ENCODE data around the gene SHISA2. TPM values are rescaled to one million over a fixed set of nuclear protein-coding genes. Genes with fewer than 3 reads are reported as not detected.

Gene SHISA2
- polyA plus RNA-seq, 3 donors: 0.09 to 0.67 (median 0.62) TPM

DNA sequence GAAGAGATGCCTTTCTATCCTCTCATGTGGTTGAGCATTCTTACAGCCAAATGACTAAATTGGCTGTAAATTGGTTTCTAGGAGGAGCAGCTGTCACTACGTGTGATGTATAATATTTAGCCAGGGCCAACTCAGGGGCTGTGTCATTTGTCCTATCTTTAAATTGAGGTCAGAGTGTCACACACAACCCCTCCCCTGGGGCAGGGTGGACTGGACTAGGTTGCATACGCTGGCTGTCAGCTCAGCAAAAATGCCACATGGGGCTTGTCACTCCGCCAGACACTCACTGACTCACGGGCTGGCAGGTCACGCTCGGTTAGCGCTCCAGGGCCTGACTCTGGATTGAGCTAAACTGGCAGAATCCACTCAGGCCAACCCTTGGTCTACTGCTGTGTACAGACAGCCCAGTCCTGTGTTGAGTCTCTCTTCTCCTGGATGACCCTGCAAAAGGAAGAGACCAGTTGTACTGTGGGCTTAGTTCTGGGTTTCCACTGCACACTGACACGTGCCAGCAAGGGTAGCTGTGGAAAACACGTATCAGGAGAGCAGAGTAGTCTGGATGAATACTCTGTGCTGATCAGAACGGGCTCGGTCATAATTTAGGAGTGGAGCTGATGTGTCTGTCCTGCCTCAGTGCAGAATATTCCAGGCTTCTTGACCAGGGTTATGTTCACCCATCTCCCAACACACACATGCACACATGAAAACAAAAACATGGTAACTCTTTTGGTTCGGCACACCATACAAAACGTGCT lies 29.1 kb downstream of the SHISA2 start:
- no peak overlapping the region for H3K27ac ChIP-seq (ENCODE audit: low read depth, low read length)
- 60 to 73% (median 67%) methylated on average over 13 of the region's 13 CpGs for WGBS, 3 donors

DNA sequence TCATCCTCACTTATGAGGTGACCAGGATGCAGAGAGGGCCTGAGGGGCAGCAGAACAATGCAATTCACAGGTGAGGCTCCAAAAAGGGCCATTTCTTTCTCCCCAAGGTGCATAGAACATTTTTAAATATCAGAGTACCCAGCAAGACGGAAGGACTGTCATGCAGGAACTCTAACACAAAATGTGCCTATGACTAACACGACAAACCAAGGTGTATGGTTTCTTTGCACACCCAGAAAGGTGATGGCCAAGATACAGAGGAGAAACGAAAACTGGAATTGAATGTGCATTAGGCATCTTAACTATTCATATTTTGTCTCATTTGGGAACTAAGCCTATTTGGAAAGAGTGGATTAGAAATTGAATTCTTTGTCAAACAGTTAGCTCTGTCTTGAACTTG lies 29.9 kb downstream of the SHISA2 start:
- H3K27ac ChIP-seq (ENCODE audit: low read depth, low read length): no peak overlapping the region
- 85 to 89% (median 87%) methylated on average over 3 of the region's 3 CpGs for WGBS, 3 donors

DNA sequence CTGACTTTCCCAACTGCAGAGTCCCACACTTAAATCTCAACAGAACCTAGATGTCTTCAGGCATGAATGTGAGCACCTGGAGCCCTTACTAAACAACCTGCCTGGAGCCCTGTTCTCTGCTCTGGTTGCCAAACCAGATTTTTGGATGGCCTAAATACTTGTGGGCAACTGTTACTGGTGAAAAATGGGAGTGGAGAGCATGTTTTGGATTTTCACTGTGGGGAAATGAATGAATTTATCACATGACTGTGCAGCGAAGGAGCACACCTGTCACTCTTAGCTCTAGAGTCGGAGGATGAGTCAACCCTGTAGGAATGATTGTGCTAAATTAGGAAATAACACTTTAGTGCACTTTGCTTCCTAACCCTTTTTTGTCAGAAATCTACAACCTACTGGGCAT lies 30.3 kb downstream of the SHISA2 start:
- H3K27ac ChIP-seq (ENCODE audit: low read depth, low read length): no peak overlapping the region
- WGBS, 3 donors: 77 to 89% (median 82%) methylated on average over 2 of the region's 2 CpGs

DNA sequence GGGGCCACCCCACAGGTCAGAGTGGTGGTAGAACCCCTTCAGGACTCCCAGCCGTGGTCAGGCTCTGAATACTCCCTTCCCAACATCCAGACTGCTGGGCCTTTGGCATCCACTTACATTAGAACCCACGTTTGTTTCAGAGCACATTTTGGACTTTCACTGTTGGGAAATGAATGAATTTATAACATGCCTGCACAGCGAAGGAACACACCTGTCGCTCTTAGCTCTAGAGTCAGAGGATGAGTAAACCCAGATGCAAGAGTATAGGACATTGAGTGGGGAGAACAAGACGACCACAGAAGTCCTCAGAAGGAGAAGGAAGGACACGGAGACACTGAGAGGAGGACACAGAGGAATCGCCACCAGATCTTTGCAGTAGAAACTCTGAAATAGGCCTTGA lies 30.9 kb downstream of the SHISA2 start:
- H3K27ac ChIP-seq (ENCODE audit: low read depth, low read length): no peak overlapping the region
- 82 to 89% (median 86%) methylated on average over 7 of the region's 7 CpGs for WGBS, 3 donors

DNA sequence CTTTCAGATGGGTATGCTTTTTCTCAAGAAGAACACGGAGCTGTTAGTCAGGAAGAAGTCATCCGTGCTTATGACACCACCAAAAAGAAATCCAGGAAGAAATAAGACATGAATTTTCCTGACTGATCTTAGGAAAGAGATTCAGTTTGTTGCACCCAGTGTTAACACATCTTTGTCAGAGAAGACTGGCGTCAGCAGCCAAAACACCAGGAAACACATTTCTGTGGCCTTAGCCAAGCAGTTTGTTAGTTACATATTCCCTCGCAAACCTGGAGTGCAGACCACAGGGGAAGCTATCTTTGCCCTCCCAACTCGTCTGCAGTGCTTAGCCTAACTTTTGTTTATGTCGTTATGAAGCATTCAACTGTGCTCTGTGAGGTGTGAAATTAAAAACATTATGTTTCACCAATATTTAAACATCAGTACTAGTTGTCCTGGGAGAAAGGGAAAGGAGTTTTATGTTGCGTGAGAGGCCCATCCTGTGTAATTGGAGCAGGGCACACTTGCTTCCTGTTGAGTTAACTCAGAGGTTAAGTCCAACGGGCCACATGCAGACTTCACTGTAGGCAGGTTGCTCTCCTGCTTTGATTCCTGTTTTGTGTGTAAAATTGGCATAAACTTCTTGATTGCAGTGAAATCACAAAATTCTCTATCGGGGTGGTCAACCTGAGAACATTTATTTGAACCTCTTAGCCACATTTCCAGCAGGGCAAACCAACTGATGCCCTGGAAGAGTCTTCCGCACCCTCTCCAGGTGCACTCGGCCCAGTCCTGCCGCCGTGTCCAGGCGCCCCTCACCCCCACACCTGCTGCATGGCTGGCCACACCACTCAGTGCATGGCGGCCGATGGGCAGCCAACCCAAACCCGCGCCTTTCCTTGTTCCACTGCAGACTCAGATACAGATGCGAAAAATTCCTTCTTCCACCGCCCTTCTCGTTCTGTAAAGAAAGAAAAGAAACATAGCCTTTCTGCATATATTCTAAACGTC lies 31.6 kb downstream of the SHISA2 start:
- WGBS, 3 donors: 68 to 79% (median 68%) methylated on average over 22 of the region's 22 CpGs
- H3K27ac ChIP-seq (ENCODE audit: low read depth, low read length): no peak overlapping the region

DNA sequence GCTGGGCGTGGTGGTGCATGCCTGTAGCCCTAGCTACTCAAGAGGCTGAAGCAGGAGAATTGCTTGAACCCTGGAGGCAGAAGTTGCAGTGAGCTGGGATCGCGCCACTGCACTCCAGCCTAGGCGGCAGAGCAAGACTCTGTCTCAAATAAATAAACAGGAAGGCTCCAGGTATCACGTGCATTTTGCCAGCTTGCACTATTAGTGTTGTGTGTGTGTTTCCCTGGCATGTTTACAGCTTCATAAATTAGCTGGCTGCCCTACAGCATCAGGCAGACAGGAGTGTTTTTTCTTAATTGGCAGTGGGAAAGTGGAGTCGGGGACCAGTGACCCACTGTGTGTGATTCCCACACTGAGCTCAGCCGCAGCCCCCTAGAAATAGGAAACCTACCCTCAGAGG lies 32.6 kb downstream of the SHISA2 start:
- H3K27ac ChIP-seq (ENCODE audit: low read depth, low read length): no peak overlapping the region
- 78 to 85% (median 79%) methylated on average over 7 of the region's 7 CpGs for WGBS, 3 donors

DNA sequence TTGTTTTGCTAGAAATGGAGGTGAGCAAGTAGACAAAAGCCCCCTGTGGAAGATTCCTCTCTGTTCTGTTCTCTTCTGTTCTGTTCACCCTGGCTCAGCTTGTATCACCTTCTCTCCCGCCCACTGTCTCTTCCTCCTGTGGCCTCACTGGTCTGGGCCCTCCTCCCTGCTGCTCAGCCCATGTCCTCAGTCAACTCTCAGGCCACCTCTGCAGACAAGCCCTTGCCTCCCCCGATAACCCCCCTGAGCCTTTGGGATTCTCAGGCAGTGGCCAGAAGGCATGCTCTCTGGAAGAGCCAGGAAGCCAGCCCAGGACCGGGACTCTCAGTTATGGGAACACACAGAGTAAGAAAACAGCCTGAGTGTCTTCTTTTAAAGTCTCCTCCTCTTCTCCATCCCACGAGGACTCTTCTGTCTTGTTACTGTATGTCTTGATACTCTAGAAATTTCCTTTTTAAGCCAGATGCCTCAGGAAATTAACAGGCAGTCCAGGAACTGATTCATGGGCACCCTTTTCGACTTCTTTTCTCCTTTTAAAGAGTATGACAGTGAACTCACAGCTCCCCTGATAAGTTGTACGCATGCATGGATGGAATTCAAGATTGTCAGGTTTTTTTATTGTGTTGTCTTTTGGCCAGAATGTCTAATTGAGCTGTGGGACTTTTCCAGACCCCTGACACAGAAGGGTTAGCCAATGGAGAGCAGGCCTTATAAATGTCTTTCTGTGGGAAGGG lies 33.7 kb downstream of the SHISA2 start:
- no peak overlapping the region for H3K27ac ChIP-seq (ENCODE audit: low read depth, low read length)

DNA sequence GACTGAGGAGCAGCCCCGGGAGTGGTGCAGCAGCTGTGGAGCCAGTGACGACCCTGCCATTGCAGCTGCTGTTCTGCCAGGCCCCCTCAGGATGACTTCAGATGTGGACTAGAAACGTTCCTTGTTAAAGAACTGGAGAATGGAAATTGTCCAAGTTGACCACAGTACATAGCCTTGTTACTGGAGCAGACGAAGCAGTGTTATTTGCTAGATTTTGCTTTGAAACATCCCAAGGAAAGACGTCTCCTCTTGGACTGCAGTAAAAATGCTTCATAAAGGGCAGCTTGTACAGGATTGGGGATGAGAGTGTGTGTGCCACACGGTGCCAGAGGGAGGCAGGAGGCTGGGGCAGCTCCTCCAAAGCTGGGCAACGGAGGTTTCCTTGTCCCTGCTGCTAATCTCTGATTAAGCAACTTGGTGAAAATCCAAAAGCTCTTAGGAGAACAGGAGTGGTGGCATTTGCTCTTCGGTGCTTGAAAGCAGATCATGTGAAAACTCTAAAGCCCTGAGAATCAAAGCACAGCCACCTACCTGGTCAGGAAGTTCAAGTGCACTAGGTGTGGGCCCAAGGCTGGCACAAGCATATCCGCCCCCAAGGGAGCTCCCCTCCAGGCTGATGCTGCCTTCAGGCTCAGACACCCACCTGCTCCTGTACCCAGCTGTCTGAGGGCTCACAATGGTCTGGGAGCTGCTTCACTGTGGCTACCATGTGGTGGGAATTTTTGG lies 34.5 kb downstream of the SHISA2 start:
- 55 to 74% (median 60%) methylated on average over 9 of the region's 9 CpGs for WGBS, 3 donors
- no peak overlapping the region for H3K27ac ChIP-seq (ENCODE audit: low read depth, low read length)

More for the DNA sequence above, 33.7 kb downstream of the SHISA2 start:
- 48 to 74% (median 59%) methylated on average over 6 of the region's 6 CpGs for WGBS, 3 donors

DNA sequence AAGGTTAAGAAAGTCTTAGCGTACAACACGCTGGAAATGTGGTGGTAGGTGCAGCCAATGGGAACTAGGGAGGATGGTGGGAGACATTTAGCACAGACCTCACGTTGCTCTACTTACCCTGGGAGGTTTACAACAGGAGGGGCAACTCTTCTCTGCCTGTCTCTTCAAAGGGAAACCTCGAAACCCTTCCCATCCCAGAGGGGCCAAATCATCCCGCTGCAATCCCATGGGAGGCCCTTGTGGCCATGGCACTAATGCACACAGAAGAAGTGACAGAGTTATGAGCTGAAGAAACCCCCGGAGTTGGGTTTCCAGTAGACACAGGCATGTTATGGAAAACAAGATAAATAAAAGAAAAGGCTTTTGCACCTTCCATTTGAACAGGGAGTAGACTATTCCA lies 35.6 kb downstream of the SHISA2 start:
- WGBS, 3 donors: 83 to 93% (median 86%) methylated on average over 6 of the region's 6 CpGs
- H3K27ac ChIP-seq (ENCODE audit: low read depth, low read length): no peak overlapping the region

DNA sequence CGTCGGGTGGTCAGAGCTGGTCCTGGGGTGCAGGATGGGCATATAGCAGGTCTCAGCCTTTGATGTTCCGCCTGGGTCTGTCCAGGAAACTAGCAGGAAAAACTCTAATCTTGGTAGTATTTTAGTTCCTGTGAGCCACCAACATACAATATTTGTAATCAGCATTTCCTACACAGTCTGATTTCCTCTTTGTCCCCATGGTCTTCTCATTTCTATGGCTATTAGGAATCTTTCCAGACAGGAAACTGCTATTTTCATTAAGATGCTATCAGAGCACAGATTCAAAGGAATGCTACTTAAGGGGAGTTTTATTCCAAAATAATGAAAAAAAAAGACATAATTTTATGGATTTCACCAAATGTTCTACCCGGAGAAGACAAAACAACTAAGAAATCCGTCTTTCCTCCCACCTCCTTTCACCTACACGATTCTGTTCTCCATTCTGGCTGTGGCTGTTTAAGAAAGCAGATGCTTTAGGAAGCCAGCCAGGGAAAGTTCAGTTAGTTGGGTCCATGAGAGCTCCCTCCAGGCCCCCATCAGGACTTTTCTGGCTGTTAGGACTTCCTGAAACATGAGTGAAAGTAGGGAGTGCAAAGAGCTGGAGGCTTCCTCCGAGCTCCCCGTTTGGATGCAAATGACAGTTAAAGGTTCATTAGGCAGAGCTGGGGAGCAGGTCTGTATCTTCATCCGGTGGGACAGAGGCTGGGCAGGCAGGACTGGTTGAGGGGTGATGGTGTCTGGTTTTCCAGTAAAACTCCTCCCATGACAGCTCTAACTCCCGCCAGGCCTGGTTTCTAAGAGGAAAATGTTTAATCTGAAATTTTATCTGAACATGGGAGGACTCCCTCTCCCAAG lies 36.3 kb downstream of the SHISA2 start:
- WGBS, 3 donors: 60 to 72% (median 65%) methylated on average over 10 of the region's 10 CpGs
- no peak overlapping the region for H3K27ac ChIP-seq (ENCODE audit: low read depth, low read length)

DNA sequence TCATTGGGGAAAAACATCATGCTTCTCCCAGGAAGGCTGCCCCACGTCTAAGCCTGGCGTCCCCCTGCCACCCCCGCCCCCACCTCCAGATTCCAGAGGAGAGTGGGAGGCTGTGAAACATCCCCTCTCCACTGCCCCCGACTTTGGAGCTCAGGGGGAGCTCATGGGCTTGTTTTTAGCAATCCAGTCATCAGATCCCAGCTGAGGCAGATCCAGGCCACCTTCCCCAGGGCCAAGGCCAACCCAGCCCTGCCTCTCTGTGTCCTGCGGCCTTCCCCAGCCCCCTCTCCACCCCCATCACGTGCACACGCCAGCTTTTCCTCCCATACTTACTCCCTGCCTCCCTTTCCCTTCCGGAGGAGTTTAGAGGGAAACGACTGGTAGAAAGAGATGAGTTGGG lies 38.8 kb downstream of the SHISA2 start:
- WGBS, 3 donors: 61 to 70% (median 67%) methylated on average over 9 of the region's 9 CpGs
- no peak overlapping the region for H3K27ac ChIP-seq (ENCODE audit: low read depth, low read length)

DNA sequence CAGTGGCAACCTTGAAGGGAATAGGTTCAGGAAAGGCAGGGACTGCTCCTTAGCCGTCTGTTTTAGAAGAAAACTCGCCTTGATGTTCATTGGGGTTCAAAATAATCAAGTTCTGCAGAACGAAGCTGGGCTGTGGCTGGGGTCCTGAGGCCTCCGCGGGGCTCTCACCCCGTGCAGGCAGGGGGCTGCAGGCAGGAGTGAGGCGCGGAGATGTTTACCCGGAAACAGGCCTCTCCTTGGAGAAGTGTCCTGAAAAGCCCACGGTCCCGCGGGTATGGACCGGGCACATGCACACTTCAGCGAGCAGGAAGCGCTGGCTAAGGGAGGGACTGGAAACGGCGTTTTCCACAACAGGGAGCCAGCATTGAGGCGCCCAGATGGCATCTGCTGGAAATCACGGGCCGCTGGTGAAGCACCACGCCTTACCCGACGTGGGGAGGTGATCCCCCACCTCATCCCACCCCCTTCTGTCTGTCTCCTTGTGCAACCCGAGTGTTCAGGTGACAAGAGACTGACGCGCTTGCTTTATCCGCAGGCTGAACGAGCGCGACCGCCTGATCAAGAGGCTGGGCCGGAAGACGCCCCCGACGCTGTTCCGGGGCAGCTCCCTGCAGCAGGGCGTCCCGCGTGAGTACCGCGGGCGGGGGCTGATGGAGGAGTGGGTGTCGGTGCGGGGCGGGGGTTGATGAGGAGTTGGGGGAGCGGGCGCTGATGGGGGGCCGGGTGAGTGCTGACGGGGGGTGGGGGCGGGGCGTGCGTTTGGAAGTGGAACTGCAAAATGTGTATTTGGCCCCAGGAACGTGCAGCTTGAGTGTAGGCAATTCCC lies 39.6 kb downstream of the SHISA2 start:
- 18 to 44% (median 18%) methylated on average over 53 of the region's 53 CpGs for WGBS, 3 donors
- no peak overlapping the region for H3K27ac ChIP-seq (ENCODE audit: low read depth, low read length)

DNA sequence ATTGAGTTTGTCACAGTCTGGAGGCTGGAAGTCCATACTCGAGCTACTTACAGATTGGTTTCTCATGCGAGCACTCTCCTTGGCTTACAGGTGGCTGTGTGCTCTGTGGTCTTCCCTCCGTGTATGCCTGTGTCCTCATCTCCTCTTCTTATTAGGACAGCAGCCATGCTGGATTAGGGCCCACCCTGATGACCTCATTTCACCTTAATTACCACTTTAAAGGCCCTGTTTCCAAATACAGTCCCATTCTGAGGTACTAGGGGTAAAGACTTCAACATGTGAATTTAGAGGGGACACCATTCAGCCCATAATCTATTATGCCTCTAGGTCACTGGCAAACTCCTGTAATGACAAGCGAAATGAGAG lies 40.6 kb downstream of the SHISA2 start:
- 65 to 91% (median 89%) methylated on average over 4 of the region's 4 CpGs for WGBS, 3 donors
- no peak overlapping the region for H3K27ac ChIP-seq (ENCODE audit: low read depth, low read length)

DNA sequence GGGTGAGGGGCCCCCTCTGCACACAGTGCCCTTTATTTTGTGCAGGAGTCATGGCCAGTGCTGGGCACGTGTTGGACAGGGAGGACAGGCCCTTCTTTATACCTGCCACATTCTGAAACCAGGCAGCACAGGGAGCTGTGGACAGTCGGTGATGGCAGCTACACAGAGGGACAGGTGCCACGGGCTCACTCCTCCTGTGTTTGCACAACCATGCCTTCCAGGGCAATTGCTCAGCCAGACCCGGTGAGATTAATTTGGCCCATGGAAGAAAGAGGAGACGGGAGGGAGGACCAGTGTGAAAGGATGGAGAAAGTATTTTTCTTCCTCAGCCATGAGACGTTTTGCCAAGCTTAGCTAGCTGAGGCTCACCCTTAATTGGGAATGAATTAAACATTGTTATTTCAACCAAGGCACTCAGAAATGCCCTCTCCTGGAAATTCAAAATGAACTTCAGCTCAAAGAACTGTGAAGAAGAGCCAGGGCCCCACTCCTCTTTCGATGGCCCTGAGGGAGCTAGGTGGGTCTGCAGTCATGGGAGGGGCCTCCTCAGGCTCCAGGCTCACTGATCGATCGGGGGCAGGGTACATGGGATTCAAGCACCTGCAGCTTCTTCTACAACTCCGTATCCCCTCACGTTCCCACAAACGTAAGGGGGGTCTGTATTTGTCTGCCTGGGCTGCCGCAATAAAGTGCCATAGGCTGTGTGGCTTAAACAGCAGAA lies 41.2 kb downstream of the SHISA2 start:
- 38 to 86% (median 81%) methylated on average over 13 of the region's 13 CpGs for WGBS, 3 donors
- H3K27ac ChIP-seq (ENCODE audit: low read depth, low read length): no peak overlapping the region

DNA sequence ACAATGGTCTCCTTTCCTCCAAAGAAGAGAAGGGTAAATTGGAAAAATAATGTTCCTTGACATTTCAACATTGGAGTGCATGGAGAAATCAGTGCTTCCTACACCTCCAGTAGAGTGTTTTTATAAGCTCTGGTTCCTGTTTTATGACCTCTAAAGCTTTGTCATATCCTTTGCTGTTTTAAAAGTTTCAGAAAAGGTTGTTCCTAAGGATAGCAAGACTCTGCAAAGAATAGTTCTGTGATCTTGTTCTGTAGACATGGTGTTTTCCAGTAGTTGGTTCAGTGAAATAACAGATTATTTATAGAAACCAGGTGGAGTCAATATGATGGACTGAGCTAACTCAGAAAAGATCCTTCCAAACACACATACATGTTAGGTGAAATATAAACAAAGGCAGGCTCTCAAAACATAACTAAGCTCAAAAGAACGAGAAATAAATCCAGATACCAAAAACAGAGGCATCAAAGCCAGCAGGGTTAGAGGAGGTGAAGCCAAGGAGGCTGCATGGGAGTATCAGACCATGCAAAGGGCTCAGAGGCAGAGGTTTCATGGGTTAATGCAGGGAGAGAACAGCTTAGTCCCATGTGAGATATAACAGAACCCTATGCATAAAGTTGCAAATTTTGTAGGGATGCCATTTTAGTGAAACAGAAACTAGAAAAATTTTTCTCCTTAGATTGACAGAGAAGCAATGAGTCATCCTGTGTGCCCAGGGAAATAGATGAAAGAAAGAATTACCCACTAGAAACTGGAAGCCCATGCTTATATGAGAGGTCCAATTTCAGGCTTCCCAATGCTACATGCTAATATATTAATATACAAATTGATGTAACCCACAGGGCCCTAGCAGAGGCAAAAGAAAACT lies 44.3 kb downstream of the SHISA2 start:
- 38 to 54% (median 45%) methylated on average over 1 of the region's 1 CpG for WGBS, 3 donors
- no peak overlapping the region for H3K27ac ChIP-seq (ENCODE audit: low read depth, low read length)

Measured in adipose tissue (tissue), 3 donors.